Right renal cortex interstitium (tissue), 3 donors: ENCODE measurements around the gene SPOP. TPM values are rescaled to one million over a fixed set of nuclear protein-coding genes. Genes with fewer than 3 reads are reported as not detected.

Experiments
- DNase-seq, 3 donors: peaks; one replicate each; pipeline ENCODE4 v3.0.0-alpha.2; 2013; ENCODE audit warnings: low read depth in 3 of 3, low spot score in 2 of 3
- polyA plus RNA-seq, 3 donors: library from polyadenylated mRNA; unstranded; fragments of 120-200 nt; gene quantifications; one replicate each; pipeline ENCODE4 v1.2.1, GENCODE V29; 2013; ENCODE audit not compliant: insufficient read length in 3 of 3

SPOP gene
- polyA plus RNA-seq, 3 donors = 62.8 to 70.9 (median 65.7) TPM

DNA sequence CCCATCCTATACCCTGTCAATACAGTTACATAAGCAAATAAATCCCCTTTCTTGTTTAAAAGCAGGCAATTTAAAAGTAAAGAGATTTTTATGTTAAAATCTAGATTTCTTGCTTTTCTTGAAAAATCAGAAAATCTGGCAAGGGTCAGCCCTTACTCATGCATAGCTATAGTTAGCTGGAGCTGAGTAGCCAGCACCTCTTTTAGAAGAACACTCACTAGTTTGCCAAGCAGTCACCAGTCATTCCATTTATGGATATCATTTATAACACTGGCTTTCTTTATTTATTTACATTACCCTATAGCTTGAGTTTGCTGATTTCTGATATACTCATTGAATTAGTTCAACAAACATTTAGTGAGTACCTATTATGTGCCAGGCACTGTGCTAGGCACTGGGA is 56.5 kb downstream of the SPOP start:
- DNase-seq = no peak

DNA sequence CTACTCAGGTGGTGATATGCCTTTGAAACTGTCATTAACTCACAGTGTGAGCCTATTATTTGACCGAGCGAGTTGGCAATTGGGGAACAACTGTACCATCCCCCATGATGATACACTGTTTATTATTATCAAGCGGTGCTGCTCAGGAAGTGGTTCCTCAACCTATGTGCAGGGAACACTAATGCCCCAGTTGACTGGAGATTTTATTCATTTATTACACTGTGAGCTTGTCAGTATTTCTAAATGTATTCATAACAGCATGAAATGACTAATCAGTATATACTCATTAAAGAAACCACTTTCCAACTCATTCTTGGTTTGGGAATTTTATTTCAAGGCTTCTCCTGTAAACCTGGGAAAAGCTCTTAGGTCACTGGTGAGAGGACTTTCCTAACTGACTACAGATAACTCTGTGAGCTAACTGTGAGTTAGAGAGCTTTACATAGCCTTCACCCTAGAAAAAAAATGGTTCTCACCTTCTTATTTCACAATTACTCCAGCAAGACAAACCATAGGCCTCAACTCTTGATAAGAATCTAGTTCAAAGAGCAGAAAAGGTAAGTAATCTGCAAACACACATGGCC is 59.8 kb downstream of the SPOP start:
- DNase-seq = no peak

DNA sequence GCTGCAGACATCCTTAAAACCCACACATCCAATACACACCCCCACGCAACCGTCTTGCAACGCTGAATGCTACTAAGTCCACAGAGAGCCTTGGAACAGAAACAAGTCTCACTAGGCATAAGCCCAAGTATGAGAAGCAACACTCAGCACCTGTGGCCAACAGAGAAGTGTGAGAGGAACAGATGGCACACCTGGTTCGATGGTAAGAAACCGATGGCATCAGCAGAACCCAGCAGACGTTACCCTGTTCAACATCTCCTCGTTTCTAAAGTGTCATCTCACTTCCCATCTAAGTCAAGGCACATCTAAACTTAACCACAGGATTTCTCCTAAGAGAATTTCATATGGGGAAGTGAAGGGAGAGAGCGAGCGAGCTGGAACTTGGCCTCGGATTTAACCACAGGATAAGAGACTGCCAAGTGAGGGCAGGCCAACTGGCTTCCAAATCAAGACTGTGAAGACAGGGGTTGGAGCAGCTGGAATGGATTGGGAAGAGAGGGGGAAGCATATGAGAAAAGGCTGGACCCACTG is 61.2 kb downstream of the SPOP start:
- no peak for DNase-seq

DNA sequence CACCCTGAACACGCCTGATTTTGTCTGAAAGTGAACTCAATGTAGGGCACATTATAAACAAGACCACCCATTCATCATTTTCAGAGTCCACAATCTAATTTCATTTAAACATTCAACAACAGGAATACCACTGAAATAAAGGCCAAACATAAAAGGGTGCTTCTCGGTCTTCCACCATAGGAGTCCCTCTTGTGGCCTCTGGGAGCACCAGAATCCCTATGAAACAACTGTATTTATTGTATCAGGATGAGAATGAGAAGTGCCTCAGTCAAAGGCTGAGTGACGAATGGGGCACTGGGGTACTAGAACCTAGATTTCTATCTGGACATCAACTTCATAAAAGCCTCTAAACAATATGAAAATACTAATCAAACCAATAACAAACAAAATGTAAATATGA is 61.8 kb downstream of the SPOP start:
- DNase-seq = no peak

DNA sequence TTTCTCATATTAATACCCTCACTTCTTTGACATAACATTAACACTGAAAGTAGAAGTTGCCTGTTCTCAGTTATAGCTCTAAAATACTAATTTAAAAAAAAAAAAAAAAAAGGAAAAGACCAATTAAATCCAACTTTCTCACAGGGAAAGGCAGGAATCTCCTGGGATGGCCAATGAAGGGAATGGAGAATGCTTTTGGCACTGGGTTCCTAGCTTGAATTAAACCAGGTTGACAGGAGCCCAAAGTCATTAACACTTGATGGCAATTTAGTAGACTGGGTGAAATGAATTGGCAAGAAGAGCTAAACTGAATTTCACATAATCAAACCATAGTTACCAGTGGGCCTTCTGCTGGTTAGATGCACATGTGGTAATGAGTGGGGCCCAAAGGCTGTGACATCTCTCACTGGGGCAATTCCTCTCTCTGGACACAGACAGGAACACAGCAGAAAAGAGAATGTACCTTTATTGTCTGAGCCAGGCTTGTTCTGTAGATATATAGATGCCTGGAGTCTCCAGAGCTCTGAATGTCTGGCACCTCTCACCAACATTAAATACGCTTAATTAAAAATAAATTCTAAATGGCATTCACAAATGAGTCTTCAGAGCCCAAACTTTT is 64.6 kb downstream of the SPOP start:
- no peak for DNase-seq

DNA sequence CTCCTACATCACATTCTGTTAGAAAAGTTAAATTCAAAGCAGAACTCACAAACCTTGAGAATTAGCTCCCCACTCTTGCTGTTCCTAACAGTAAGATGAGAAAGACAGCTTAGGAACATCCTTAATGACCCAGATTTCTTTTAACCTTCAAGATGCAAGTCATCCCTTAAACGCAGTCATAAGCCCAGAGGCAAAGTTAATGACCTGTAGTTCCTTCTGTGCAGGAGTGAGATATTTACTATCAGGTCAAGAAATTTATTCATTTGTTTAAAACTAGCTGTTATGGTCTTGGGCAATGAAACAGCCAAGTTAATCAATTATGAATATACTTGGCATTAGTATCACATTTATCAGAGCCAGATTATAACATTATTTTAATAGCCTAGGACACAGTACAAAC is 65.2 kb downstream of the SPOP start:
- no peak for DNase-seq

DNA sequence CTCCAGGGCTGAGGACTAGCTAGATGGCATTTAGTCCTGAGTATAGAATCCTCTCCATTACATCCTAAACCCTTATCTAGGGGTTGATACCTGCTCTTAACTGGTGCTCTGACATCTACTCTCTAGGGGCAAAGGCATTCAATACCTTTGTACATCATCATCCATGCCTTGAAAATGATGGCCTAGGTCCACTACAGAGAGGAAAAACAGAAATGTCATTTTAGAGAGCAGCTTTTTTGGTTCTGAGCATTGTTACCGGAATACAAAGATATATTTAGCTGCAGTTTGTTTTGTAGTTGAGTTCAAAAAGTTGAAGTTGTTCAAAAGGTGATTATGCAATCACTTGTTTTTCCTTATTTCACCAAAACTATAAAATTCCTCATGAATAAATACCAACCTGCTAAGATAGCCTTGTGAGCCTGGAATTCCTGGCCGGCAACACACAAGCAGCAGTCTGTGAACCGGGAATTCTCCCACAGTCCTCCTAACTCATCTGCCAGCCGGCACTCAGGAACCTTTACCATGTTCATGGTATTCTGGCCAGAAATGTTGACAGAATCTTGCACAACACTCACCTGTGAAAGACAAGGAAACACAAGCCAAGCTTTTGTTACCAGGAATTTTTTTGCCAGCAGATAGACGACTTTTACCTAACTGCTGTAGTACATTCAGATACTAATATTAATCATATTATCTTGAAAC is 66.9 kb downstream of the SPOP start:
- DNase-seq = no peak

DNA sequence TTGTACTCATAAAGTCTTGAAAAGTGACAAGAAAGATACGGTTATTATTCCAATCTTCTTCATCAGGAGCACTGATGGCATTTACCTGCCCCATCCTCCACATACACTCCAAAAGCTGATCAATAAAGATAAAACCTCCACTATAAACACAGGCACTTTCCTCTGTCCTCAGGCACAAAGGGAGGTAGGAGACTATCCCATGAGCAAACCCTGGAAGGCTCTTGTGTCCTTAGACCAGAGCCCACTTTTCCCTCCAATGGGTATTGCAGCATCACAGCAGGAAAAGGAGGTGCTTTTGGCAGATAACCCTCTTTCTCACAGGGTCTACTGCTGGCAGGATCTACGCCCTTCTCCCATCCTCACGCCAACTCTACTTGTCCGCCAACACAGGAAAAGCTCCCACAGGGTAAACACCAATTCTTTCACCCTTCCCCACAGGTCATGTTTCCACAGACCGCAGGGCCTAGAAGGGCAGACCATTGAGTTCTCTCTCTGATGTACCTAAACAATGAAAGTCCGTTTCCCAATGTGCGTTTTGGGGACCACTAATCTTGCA is 73.5 kb downstream of the SPOP start:
- no peak for DNase-seq

DNA sequence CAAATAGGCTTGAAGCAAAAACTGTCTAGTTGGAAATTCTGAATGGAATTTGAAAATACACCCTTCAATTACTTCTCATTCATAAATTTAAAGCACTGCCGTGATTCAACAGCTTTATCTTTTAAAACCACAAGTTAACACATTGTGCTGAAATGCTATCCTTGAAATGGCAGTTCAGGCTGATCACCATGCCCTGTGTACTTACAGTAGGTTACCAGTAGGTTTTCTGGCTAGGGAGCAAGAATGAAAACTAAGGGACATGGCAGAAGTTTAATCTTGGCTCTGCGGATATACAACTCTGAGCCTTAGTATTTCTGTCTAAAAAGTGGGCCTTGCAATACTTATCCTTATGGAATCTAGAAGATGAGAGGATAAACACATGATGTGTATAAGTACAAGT is 74.2 kb downstream of the SPOP start:
- DNase-seq = no peak

DNA sequence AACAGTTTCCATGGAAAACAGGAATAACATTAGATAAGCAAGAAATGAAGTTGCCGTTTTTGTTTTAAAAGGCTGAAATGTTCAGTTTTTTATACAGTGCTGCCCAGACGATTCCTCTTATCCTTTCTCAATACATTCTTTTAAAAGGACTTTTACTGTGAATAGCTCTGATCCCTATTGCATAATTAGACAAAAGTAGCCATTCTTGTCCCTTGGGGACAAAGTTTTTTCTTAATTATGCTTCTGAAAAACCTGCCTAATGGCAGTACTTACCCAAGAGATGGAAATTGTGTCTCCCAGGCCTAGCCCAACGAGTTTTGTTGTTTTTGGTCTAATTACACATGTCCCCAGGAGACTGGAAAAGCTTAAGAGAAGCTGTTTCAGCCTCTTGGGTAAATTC is 74.7 kb downstream of the SPOP start:
- no peak for DNase-seq

DNA sequence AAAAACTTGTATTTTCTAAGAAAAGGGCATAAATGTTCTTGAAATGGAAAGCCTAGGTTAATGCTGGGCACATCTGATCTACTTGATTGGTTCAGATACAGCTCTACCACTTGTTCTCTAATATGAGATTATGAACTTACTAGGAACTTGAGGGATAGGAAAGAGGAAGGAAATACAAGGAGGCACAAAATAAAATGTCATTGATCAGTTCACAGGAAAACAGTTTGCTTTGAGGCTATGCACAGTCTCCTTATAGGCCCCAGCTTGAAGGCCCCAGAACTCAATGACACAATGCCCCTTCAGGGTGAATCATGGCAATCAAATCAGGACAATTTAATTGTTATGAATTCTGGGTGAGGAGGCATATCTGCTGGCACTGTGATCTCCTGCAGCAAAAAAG is 75.1 kb downstream of the SPOP start:
- DNase-seq = no peak

DNA sequence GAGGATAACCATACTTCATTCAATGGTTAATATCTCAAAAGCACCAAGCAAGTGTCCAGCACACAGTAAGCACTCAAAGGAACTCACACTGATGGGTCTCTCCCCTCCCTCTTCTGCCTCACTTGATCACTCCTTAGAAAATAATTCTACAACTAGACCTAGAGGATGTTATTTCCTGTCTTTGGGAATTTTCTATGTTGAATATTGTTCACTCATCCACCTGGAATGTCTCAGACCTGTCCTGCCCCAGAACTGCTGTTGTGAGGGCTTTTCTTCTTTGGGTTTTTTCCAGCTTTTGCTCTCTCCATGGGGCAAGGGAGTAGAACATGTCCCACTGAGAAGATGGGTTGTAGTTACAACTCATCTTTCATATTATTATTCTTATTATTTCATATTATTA is 76.9 kb downstream of the SPOP start:
- DNase-seq = no peak

DNA sequence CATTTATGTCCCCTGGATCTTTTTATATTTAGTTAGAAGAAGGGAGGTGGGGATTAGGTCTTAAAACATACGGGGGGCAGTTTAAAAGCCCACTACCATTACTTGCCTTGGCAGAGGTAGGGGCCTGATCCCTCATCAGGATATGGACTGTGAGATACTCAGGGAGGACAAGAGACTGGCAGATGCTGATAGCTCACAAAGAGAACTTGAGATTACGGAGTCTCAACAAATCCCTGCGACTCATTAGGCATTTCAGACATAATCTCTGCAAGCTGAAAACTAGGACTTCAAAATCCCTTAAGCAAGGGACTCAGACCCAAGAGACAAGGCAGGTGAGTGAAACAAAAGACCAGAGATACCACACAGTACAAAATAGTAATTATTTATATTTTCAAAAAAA is 79.0 kb downstream of the SPOP start:
- DNase-seq = no peak

DNA sequence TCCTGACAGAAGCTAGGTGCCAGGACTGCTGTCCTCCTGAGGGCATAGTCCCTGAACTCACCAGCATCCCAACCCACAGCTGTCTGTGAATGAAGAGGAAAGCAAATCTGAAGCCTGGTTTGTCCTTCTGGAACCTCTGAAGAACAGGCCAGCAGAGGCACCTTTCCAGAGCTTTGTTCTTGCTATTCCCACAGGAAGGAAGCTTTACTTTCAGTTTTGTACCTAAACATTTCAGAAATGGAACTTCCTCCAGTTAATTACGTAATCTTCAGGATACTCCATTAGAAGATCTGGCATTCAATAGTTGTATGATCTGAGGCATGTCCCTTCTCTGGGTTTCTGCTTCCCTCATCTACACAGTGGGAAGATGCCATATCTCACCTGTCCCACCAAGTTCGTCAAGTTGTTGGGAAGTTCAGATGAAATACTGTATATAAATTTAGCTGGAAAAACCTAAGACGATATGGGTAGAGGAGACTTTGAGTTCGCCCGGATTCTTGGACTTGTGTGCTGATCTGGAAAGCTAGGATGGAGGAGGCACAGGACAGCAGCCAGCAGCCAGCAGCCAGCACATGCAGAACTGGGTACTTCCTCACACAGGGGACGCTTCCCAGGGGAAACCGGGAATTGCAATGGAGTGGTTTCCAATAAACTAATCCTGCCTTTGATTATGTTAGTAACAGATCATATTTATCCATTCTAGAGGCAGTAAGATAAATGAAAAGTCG is 79.8 kb downstream of the SPOP start:
- no peak for DNase-seq

DNA sequence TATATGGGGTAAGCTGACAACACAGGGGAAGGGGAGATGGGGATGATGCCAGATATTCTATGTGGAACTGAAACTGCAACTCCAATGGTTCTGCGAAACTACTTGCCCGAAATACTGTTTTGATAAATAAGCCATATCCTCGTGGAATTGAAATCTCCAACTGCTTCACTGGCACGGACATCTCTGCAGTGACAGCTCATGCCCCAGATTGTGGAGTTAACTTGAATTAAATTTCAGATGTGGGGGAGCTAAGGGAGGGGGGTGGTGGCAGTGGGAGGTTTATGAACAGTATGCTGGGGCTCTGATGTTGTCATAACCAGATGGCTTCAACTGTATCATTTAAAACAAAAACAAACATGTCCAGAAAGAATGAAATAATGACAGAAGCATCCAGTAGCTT is 80.5 kb downstream of the SPOP start:
- DNase-seq = no peak

DNA sequence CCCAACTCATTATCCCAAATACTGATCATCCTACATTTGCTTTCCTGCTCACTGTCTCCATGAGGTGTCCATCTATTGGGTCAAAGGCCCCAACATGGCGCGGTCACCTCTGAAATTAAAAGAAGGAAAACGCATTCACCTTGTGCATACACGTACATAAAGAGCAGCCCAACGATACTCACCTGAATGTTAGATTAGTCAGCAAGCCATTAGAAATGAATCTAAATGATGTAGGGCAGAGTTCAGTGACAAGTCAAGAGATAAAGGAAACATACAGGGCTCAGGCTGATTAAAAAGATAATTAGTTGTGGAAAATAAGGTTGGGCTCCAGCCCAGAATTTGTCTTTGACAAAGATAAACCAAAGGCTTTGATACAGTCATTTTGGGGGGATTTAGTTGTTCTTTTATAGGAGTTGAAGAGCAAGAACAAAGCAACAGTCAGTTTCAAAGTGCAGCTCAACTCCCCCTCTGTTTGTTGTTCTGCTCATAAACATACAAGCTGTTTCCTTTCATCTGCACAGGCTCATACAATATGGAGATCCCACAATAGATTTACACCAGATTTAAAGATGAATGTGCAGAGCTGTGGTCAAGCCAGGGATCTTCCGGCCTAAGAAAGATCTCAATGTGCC is 81.2 kb downstream of the SPOP start:
- no peak for DNase-seq

DNA sequence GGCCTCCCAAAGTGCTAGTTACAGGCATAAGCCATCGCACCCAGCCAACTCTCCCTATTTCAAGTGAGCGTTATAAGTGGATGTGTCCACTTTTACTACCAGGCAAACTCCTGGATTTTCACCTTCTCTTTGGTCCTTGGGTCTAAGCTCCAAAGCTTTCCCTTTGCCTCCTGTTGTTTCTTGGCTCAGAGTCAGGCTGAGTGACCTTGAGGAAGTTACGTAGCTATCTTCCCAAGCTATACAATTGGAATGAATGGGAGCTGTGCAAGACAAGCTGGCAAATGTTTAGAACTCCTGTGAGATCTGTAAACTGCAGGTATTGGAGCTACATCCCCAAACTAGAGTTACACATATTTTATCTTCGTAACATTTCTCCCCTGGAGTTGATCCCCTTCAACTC is 81.9 kb downstream of the SPOP start:
- no peak for DNase-seq

DNA sequence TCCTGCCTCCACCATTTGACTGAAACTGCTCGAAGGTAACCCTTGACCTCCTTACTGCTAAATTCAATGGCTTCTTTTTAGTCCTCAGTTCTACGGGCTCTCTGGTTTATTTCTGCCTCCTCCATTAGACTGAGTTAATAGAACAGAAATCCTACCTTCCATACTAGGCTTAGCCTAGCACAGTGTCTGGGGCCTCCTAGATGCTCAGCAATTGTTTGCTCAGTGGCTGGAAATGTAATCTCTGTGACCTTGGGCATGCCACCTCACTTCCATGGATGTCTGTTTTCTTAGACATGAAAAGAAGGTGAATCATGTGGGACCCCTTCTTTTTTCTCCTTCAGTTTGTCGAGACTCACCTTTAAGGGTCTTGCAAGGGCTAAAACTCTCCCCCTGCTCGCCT is 82.6 kb downstream of the SPOP start:
- DNase-seq = no peak

DNA sequence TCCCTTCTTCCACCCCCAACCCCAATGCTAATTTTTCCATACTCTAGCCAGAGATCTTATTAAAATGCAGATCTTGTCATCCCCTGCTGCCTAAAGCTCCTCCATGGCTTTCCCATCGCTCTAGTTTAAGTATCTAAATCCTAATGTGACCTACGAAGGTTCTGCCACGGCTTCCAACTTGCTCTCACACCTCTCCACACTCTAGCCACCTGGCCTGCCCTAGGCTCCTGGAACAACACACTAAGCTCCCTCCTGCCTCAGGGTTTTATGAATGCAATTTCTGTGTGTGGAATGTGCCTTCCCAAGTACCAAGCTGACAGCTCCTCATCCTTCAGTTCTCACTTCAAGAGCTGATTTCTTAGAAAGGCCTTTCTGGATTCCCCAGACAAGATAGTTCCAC is 85.6 kb downstream of the SPOP start:
- DNase-seq = no peak

DNA sequence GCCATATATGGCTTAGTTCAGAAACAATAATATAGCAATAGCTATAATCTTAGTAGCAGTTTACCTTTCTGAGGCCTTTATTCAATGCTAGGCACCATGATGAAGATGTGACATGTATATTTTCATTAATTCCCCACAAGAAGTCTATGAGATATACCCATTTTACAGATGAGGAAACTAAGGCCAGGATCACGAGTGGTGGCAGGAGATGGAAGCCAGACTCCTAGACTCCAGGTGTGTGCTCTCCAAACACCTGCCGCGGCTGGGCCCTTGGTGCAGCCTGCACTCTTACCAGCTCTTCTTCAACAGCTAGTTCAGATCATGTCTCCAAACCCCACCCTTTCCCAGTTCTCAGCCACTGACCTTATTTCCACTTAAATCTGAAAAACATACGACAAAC is 87.0 kb downstream of the SPOP start:
- no peak for DNase-seq

DNA sequence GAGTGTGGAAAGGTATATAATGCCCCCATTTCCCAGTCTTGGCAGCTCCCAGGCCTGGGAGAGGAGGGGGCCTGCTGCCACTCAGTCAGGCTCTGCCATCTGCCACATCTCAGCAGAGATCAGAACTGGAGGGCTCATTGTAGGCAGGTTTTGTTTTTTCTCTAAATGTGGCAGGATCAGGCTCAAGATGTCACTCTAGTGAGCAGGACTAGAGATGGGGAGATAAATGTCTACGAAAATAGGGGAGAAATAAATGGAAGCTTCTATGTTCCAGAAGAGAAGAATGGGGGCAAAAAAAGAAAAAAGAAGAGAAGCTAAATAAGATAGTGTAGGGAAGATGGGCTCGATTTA is 88.3 kb downstream of the SPOP start:
- DNase-seq = no peak
